Osteoblast (primary cell): ENCODE data around the gene KLHL21. TPM values are rescaled to one million over a fixed set of nuclear protein-coding genes. Genes with fewer than 3 reads are reported as not detected.
A peak's percentile ranks its signal among the peaks of the same experiment; 100 is the strongest.
"Not testable (repeated sequence)": the region's sequence is repeated elsewhere in the genome, so short reads cannot be mapped to it uniquely, and the experiment has no call there.

ENCODE experiments used
- DNase-seq: peaks from one replicate; pipeline ENCODE4 v3.0.0; 2011; ENCODE audit warnings: low spot score, mixed read lengths; ENCODE audit not compliant: insufficient read length; ENCODE audit errors: missing footprints
- H2AFZ ChIP-seq: 2 replicates; pipeline ENCODE4 v1.6.0; 2011; ENCODE audit warnings: mild to moderate bottlenecking, low read length
- H3K27ac ChIP-seq: 2 replicates; pipeline ENCODE4 v1.5.1; 2011; ENCODE audit warnings: mild to moderate bottlenecking, low read depth, low read length, moderate library complexity
- H3K27me3 ChIP-seq: 2 replicates; pipeline ENCODE4 v1.6.0; 2012; ENCODE audit warnings: mild to moderate bottlenecking, control low read depth, inconsistent platforms, low read length, moderate library complexity; ENCODE audit not compliant: insufficient read depth
- H3K36me3 ChIP-seq: 2 replicates; pipeline ENCODE4 v1.5.1; 2011; ENCODE audit warnings: mild to moderate bottlenecking, low read length, control low read depth, moderate library complexity; ENCODE audit not compliant: insufficient read depth
- H3K4me1 ChIP-seq: 2 replicates; pipeline ENCODE4 v1.5.1; 2011; ENCODE audit warnings: mild to moderate bottlenecking, low read length, control low read depth, moderate library complexity; ENCODE audit not compliant: insufficient read depth
- H3K4me2 ChIP-seq: 2 replicates; pipeline ENCODE4 v1.6.0; 2011; ENCODE audit warnings: mild to moderate bottlenecking, low read length; ENCODE audit not compliant: insufficient read depth
- H3K4me3 ChIP-seq: fragments of 200-600 bp; sonication (generic); 3 replicates; pipeline ENCODE4 v1.5.1; 2012; ENCODE audit warnings: mild to moderate bottlenecking, low read length, inconsistent platforms; ENCODE audit not compliant: insufficient read depth
- H3K79me2 ChIP-seq: 2 replicates; pipeline ENCODE4 v1.6.0; 2012; ENCODE audit warnings: mild to moderate bottlenecking, low read length, control low read depth, inconsistent platforms; ENCODE audit not compliant: insufficient read depth
- H3K9me3 ChIP-seq: 2 replicates; pipeline ENCODE4 v1.5.1; 2011; ENCODE audit warnings: low read depth, low read length, control low read depth
- H4K20me1 ChIP-seq: 2 replicates; pipeline ENCODE4 v1.6.0; 2012; ENCODE audit warnings: mild to moderate bottlenecking, low read length, control low read depth; ENCODE audit not compliant: insufficient read depth
- CTCF ChIP-seq: IDR thresholded peaks from 2 replicates; pipeline ENCODE4 v1.5.1; 2011; ENCODE audit warnings: mild to moderate bottlenecking, low read depth, low read length, moderate library complexity; ENCODE audit errors: extremely low read depth
- total RNA-seq: library from RNA; depleted of rRNA; stranded (reverse); fragments of >200 nt; gene quantifications from 2 replicates; pipeline ENCODE4 v1.2.3, GENCODE V29; 2012

The KLHL21 gene
- total RNA-seq, 1 donor, result 86.1 TPM

GRCh38 chr1:6645018-6645417 is 42.3 kb upstream of the KLHL21 start:
- Histone ChIP-seq H3K36me3 (peaks cover 13% of the 10 kb centered on the region), H3K9me3 (no peaks in the 10 kb centered on the region), H3K79me2 (no peaks in the 10 kb centered on the region), H2AFZ (no peak overlapping the region), H4K20me1 (peaks cover 3% of the 10 kb centered on the region), H3K27me3 (no peaks in the 10 kb centered on the region), H3K4me2 (no peak overlapping the region), H3K4me1 (no peaks in the 10 kb centered on the region), H3K27ac (no peak overlapping the region), H3K4me3 (no peak overlapping the region)
- TF ChIP-seq CTCF, result no peak
- peak; percentile 59 for DNase-seq

- H3K4me3 ChIP-seq, H4K20me1 ChIP-seq, H3K4me1 ChIP-seq, H3K79me2 ChIP-seq, H2AFZ ChIP-seq, H3K9me3 ChIP-seq, H3K27me3 ChIP-seq, H3K27ac ChIP-seq, DNase-seq, H3K4me2 ChIP-seq: not testable (repeated sequence)
- peaks cover 44% of the 10 kb centered on the region for H3K36me3 ChIP-seq
These were observed 38.2 kb upstream of the KLHL21 start for GRCh38 chr1:6640867-6641266.

- Histone ChIP-seq H3K4me3 (peak overlapping the region; percentile 13), H2AFZ (no peak overlapping the region), H3K9me3 (no peaks in the 10 kb centered on the region), H3K27ac (peak overlapping the region; percentile 33), H3K79me2 (no peaks in the 10 kb centered on the region), H3K36me3 (peaks cover 60% of the 10 kb centered on the region), H4K20me1 (no peaks in the 10 kb centered on the region), H3K27me3 (no peaks in the 10 kb centered on the region), H3K4me2 (peak overlapping the region; percentile 40), H3K4me1 (no peaks in the 10 kb centered on the region)
- TF ChIP-seq CTCF, result no peak
- peak; percentile 97 for DNase-seq
These were observed 35.6 kb upstream of the KLHL21 start for GRCh38 chr1:6638226-6638625.

- no peak for TF ChIP-seq CTCF
- Histone ChIP-seq H3K4me1 (no peaks in the 10 kb centered on the region), H3K36me3 (peaks cover 60% of the 10 kb centered on the region), H3K4me3 (no peak overlapping the region), H3K27ac (peak overlapping the region; percentile 5), H3K4me2 (peak overlapping the region; percentile 40), H3K79me2 (no peaks in the 10 kb centered on the region), H2AFZ (no peak overlapping the region), H4K20me1 (no peaks in the 10 kb centered on the region), H3K9me3 (no peaks in the 10 kb centered on the region), H3K27me3 (no peaks in the 10 kb centered on the region)
- DNase-seq, result no peak
These were observed 35.1 kb upstream of the KLHL21 start for GRCh38 chr1:6637770-6638169.

GRCh38 chr1:6636778-6637177 is 34.1 kb upstream of the KLHL21 start:
- DNase-seq, H2AFZ ChIP-seq, H3K4me3 ChIP-seq, H3K4me1 ChIP-seq, H4K20me1 ChIP-seq, H3K27me3 ChIP-seq, H3K79me2 ChIP-seq, H3K9me3 ChIP-seq, H3K4me2 ChIP-seq, H3K27ac ChIP-seq: not testable (repeated sequence)
- peaks cover 66% of the 10 kb centered on the region for H3K36me3 ChIP-seq
